HepG2 (cell line): ENCODE measurements around the gene FETUB. TPM values are rescaled to one million over a fixed set of nuclear protein-coding genes. Genes with fewer than 3 reads are reported as not detected.

Source experiments
- CBFB ChIP-seq: sonication (generic); formaldehyde crosslinking; IDR thresholded peaks from 2 replicates; pipeline ENCODE4 v1.4.0; 2020; ENCODE audit warnings: missing genetic modification reagents
- EZH2 ChIP-seq: conservative IDR thresholded peaks from 2 replicates; pipeline ENCODE4 v1.6.1; 2012; ENCODE audit warnings: mild to moderate bottlenecking, low read depth, low read length, moderate library complexity
- KDM5A ChIP-seq: fragments of 200-600 bp; sonication (generic); IDR thresholded peaks from 2 replicates; pipeline ENCODE4 v1.7.0; 2018; ENCODE audit warnings: antibody characterized with exemption, mild to moderate bottlenecking, low read length, borderline replicate concordance
- KLF15 ChIP-seq: sonication (generic); formaldehyde crosslinking; IDR thresholded peaks from 2 replicates; pipeline ENCODE4 v1.8.1; 2023; ENCODE audit warnings: borderline replicate concordance, mild to moderate bottlenecking, inconsistent platforms, missing genetic modification reagents, mixed read lengths
- KMT2B ChIP-seq: IDR thresholded peaks from 2 replicates; pipeline ENCODE4 v1.6.1; 2016; ENCODE audit warnings: missing genetic modification reagents, missing compliant biosample characterization
- NFE2L2 ChIP-seq: fragments of 150-350 bp; IDR thresholded peaks from 2 replicates; pipeline ENCODE4 v1.6.1; 2014; ENCODE audit warnings: low read length
- NPAS2 ChIP-seq: sonication (generic); formaldehyde crosslinking; IDR thresholded peaks from 2 replicates; pipeline ENCODE4 v1.8.0; 2022; ENCODE audit warnings: mild to moderate bottlenecking, missing genetic modification reagents, borderline replicate concordance
- NR2C2 ChIP-seq: sonication (generic); formaldehyde crosslinking; IDR thresholded peaks from 2 replicates; pipeline ENCODE4 v1.4.0; 2020; ENCODE audit warnings: missing genetic modification reagents, mild to moderate bottlenecking, moderate library complexity, borderline replicate concordance
- PITX1 ChIP-seq: sonication (generic); formaldehyde crosslinking; IDR thresholded peaks from 2 replicates; pipeline ENCODE4 v1.5.1; 2020; ENCODE audit warnings: mild to moderate bottlenecking, missing genetic modification reagents
- PRMT3 ChIP-seq: sonication (generic); formaldehyde crosslinking; IDR thresholded peaks from 2 replicates; pipeline ENCODE4 v1.8.1; 2022; ENCODE audit warnings: low read depth, mild to moderate bottlenecking, moderate library complexity, missing genetic modification reagents, borderline replicate concordance
- SIN3B ChIP-seq: fragments of 150-350 bp; IDR thresholded peaks from 2 replicates; pipeline ENCODE4 v1.6.1; 2014; ENCODE audit warnings: low read length
- SNRNP70 ChIP-seq: fragments of 200-400 bp; formaldehyde crosslinking; IDR thresholded peaks from 2 replicates; pipeline ENCODE4 v1.6.1; 2017; ENCODE audit warnings: mild to moderate bottlenecking, low read depth, low read length, moderate library complexity
- SP1 ChIP-seq, 2 experiments: fragments of 450-650 bp in 1 of 2; sonication (generic) in 1 of 2; formaldehyde crosslinking in 1 of 2; IDR thresholded peaks; 2 replicates each; pipeline versions ENCODE4 v1.4.0 to v1.6.1; 2016 to 2020; ENCODE audit warnings: missing genetic modification reagents in 1 of 2
- YEATS4 ChIP-seq: sonication (generic); formaldehyde crosslinking; IDR thresholded peaks from 2 replicates; pipeline ENCODE4 v1.4.0; 2020; ENCODE audit warnings: missing genetic modification reagents, borderline replicate concordance
- ZBTB20 ChIP-seq: sonication (generic); formaldehyde crosslinking; IDR thresholded peaks from 2 replicates; pipeline ENCODE4 v1.8.1; 2023; ENCODE audit warnings: missing genetic modification reagents, low read depth, mild to moderate bottlenecking, borderline replicate concordance
- ZFP41 ChIP-seq: sonication (generic); formaldehyde crosslinking; IDR thresholded peaks from 2 replicates; pipeline ENCODE4 v1.4.0; 2020; ENCODE audit warnings: mild to moderate bottlenecking, missing genetic modification reagents, borderline replicate concordance
- ZNF207 ChIP-seq: fragments of 450-650 bp; IDR thresholded peaks from 2 replicates; pipeline ENCODE4 v1.6.1; 2016; ENCODE audit warnings: antibody characterized with exemption, borderline replicate concordance
- ZNF382 ChIP-seq: sonication (generic); formaldehyde crosslinking; IDR thresholded peaks from 2 replicates; pipeline ENCODE4 v1.5.0; 2020; ENCODE audit warnings: missing genetic modification reagents, mild to moderate bottlenecking, borderline replicate concordance
- ZNF709 ChIP-seq: sonication (generic); formaldehyde crosslinking; IDR thresholded peaks from 2 replicates; pipeline ENCODE4 v1.5.0; 2020; ENCODE audit warnings: mild to moderate bottlenecking, missing genetic modification reagents
- ZNF720 ChIP-seq: sonication (generic); formaldehyde crosslinking; IDR thresholded peaks from 2 replicates; pipeline ENCODE4 v1.4.0; 2020; ENCODE audit warnings: missing genetic modification reagents
- polyA plus RNA-seq, 8 experiments: library from polyadenylated mRNA; depleted of rRNA in 3 of 8; stranded (reverse) in 7 of 8; unstranded in 1 of 8; fragments of >200 nt; fragmentation: Illumina TruSeq in 4 of 8; extraction: Trizol in 4 of 8; gene quantifications; 2 replicates each; pipeline versions ENCODE4 v1.2.1 to v1.2.3, GENCODE V29; 2011 to 2016; ENCODE audit warnings: low read depth in 4 of 8, missing spikeins in 1 of 8, mixed read lengths in 1 of 8; ENCODE audit not compliant: insufficient read depth in 1 of 8
- total RNA-seq, 5 experiments: library from RNA; depleted of rRNA; stranded (reverse); fragments of >200 nt; fragmentation: Illumina TruSeq; extraction: Trizol; gene quantifications; 2 replicates each; pipeline ENCODE4 v1.2.3, GENCODE V29; 2016; ENCODE audit warnings: low read depth in 1 of 5
- TF ChIP-seq, protein P1 (sequence below): sonication (generic); formaldehyde crosslinking; IDR thresholded peaks from 2 replicates; pipeline ENCODE4 v1.5.1; 2020; ENCODE audit warnings: mild to moderate bottlenecking, missing genetic modification reagents, moderate library complexity
- TF ChIP-seq, protein P2 (sequence below): sonication (generic); formaldehyde crosslinking; IDR thresholded peaks from 2 replicates; pipeline ENCODE4 v1.4.0; 2020; ENCODE audit warnings: missing genetic modification reagents
- TF ChIP-seq, protein P3 (sequence below): sonication (generic); formaldehyde crosslinking; IDR thresholded peaks from 2 replicates; pipeline ENCODE4 v1.4.0; 2020; ENCODE audit warnings: missing genetic modification reagents

FETUB gene
- total and polyA plus RNA-seq, 2 of the 13 experiments (the other 11 are each of a cell fraction or from before 2014, with no cell fraction given) = 2.1 to 4.4 TPM

DNA sequence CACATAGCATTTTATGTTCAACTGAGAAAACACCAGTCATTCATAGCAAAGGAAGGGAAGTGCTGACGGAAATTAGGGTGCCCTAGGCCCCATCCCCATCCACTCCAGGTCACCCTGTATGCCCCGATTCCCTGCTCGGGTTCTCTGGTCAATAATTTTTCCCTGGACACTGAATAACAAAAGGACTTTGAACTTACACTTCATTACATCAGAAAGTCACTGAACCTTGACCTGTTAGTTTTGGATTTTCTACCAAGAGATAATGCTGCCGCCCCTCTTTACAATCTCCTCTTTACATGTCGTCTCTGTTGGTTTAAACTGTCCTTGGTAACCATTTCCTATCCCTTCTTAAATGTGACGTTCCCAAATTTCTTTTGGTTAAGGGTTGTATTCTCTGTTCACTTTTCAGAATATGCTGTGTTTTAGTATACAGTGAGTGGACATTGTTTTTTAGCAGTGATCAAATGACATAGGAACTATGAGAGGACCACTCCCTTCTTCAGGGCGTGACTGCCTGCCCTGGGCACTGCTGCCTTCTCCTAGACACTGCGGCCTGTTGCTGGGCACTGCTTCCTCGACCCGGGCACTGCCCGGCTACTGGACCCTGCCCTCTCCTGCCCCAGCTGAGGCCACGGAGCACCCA, 40.9 kb upstream of the FETUB start (continued):
- TF ChIP-seq, protein P1, sequence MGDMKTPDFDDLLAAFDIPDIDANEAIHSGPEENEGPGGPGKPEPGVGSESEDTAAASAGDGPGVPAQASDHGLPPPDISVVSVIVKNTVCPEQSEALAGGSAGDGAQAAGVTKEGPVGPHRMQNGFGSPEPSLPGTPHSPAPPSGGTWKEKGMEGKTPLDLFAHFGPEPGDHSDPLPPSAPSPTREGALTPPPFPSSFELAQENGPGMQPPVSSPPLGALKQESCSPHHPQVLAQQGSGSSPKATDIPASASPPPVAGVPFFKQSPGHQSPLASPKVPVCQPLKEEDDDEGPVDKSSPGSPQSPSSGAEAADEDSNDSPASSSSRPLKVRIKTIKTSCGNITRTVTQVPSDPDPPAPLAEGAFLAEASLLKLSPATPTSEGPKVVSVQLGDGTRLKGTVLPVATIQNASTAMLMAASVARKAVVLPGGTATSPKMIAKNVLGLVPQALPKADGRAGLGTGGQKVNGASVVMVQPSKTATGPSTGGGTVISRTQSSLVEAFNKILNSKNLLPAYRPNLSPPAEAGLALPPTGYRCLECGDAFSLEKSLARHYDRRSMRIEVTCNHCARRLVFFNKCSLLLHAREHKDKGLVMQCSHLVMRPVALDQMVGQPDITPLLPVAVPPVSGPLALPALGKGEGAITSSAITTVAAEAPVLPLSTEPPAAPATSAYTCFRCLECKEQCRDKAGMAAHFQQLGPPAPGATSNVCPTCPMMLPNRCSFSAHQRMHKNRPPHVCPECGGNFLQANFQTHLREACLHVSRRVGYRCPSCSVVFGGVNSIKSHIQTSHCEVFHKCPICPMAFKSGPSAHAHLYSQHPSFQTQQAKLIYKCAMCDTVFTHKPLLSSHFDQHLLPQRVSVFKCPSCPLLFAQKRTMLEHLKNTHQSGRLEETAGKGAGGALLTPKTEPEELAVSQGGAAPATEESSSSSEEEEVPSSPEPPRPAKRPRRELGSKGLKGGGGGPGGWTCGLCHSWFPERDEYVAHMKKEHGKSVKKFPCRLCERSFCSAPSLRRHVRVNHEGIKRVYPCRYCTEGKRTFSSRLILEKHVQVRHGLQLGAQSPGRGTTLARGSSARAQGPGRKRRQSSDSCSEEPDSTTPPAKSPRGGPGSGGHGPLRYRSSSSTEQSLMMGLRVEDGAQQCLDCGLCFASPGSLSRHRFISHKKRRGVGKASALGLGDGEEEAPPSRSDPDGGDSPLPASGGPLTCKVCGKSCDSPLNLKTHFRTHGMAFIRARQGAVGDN (CRISPR knock-in tag) = peak; percentile 92
- TF ChIP-seq KDM5A (0 out of 2 replicates have a peak, but pooled peaks have one; percentile 30), EZH2 (no peak), NFE2L2 (no peak), SIN3B (no peak), KMT2B (0 out of 2 replicates have a peak, but pooled peaks have one; percentile 34), NPAS2 (CRISPR knock-in tag) (no peak), PRMT3 (CRISPR knock-in tag) (no peak), SP1 (IDR thresholded peaks at IDR 0.05) (no peak), SP1 (CRISPR knock-in tag; IDR thresholded peaks at IDR 0.05) (no peak), SNRNP70 (no peak), ZNF382 (CRISPR knock-in tag) (no peak), YEATS4 (CRISPR knock-in tag) (no peak), PITX1 (CRISPR knock-in tag) (peak; percentile 77), ZNF207 (no peak), ZNF720 (CRISPR knock-in tag) (no peak), CBFB (CRISPR knock-in tag) (no peak), ZBTB20 (CRISPR knock-in tag) (no peak), ZNF709 (CRISPR knock-in tag) (no peak; the same call in 1 of the 2 replicates), KLF15 (CRISPR knock-in tag) (no peak), NR2C2 (CRISPR knock-in tag) (peak; percentile 76), ZFP41 (CRISPR knock-in tag) (no peak)
- TF ChIP-seq, protein P2, sequence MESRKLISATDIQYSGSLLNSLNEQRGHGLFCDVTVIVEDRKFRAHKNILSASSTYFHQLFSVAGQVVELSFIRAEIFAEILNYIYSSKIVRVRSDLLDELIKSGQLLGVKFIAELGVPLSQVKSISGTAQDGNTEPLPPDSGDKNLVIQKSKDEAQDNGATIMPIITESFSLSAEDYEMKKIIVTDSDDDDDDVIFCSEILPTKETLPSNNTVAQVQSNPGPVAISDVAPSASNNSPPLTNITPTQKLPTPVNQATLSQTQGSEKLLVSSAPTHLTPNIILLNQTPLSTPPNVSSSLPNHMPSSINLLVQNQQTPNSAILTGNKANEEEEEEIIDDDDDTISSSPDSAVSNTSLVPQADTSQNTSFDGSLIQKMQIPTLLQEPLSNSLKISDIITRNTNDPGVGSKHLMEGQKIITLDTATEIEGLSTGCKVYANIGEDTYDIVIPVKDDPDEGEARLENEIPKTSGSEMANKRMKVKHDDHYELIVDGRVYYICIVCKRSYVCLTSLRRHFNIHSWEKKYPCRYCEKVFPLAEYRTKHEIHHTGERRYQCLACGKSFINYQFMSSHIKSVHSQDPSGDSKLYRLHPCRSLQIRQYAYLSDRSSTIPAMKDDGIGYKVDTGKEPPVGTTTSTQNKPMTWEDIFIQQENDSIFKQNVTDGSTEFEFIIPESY = peak; percentile 43; the same call in 1 of the 2 replicates
- TF ChIP-seq, protein P3, sequence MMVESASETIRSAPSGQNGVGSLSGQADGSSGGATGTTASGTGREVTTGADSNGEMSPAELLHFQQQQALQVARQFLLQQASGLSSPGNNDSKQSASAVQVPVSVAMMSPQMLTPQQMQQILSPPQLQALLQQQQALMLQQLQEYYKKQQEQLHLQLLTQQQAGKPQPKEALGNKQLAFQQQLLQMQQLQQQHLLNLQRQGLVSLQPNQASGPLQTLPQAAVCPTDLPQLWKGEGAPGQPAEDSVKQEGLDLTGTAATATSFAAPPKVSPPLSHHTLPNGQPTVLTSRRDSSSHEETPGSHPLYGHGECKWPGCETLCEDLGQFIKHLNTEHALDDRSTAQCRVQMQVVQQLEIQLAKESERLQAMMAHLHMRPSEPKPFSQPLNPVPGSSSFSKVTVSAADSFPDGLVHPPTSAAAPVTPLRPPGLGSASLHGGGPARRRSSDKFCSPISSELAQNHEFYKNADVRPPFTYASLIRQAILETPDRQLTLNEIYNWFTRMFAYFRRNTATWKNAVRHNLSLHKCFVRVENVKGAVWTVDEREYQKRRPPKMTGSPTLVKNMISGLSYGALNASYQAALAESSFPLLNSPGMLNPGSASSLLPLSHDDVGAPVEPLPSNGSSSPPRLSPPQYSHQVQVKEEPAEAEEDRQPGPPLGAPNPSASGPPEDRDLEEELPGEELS = peak; percentile 83
